Urinary bladder (tissue), 4 donors: Measurements from ENCODE around the gene SLC25A45. TPM values are rescaled to one million over a fixed set of nuclear protein-coding genes. Genes with fewer than 3 reads are reported as not detected.

ENCODE experiments used
- DNase-seq: peaks from one replicate; pipeline ENCODE4 v3.0.0-alpha.2; 2015; ENCODE audit errors: extremely low spot score
- H3K27ac ChIP-seq: one replicate; pipeline ENCODE4 v1.5.1; 2013; ENCODE audit warnings: low read depth, mild to moderate bottlenecking, moderate library complexity
- H3K36me3 ChIP-seq: one replicate; pipeline ENCODE4 v1.6.1; 2013; ENCODE audit warnings: mild to moderate bottlenecking, moderate library complexity; ENCODE audit not compliant: insufficient read depth
- H3K4me1 ChIP-seq: one replicate; pipeline ENCODE4 v1.6.1; 2013; ENCODE audit warnings: mild to moderate bottlenecking, moderate library complexity; ENCODE audit not compliant: insufficient read depth
- H3K4me3 ChIP-seq: one replicate; pipeline ENCODE4 v1.5.1; 2013; ENCODE audit warnings: low read depth, low read length
- whole genome bisulfite sequencing: extraction: QIAGEN DNeasy Blood & Tissue Kit; methylation state at CpG from one replicate; pipeline ENCODE4 v1.1.7; 2013; 5-methylcytosine and 5-hydroxymethylcytosine counted together
- polyA plus RNA-seq: library from polyadenylated mRNA; stranded (reverse); fragments of 200-250 nt; gene quantifications from one replicate; pipeline ENCODE4 v1.2.3, GENCODE V29; 2013
- total RNA-seq: library from RNA; depleted of rRNA; stranded (reverse); fragments of >200 nt; gene quantifications from one replicate; pipeline ENCODE4 v1.2.3, GENCODE V29; 2014
- donor health status: healthy with polysubstance abuse.
- donor health status: healthy.

SLC25A45 gene
- total and polyA plus RNA-seq, 2 donors: 4.3 to 5.0 TPM

GRCh38 chr11:65402790-65403189, 20.3 kb upstream of the SLC25A45 start:
- H3K4me1 ChIP-seq: no peaks in the 10 kb centered on the region

DNA sequence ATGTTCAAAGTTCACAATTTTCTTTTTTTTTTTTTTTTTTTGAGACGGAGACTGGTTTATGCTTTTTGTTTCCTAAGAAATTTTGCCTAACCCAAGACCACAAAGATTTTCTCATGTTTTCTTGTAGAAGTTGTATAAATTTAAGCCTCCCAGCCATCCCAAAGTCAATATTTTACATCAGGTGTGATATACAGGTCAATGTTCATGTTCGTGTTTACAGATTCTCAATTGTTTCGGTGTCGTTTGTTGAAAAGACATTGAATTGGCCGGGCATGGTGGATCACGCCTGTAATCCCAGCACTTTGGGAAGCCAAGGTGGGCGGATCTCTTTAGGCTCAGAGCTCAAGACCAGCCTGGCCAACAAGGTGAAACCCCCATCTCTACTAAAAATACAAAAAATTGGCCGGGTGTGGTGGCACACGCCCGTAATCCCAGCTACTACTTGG, 19.4 kb upstream of the SLC25A45 start:
- no peak for DNase-seq
- Histone ChIP-seq H3K4me1 (no peaks in the 10 kb centered on the region), H3K4me3 (no peak overlapping the region), H3K36me3 (peaks cover 12% of the 10 kb centered on the region), H3K27ac (no peak overlapping the region)
- 87% methylated on average over 10 of the region's 10 CpGs for WGBS

More at GRCh38 chr11:65402790-65403189, 20.3 kb upstream of the SLC25A45 start:
- WGBS: 86% methylated on average over 2 of the region's 2 CpGs
- Histone ChIP-seq H3K27ac (no peak overlapping the region), H3K4me3 (no peak overlapping the region), H3K36me3 (peaks cover 8% of the 10 kb centered on the region)
- DNase-seq: no peak

- no peak overlapping the region for H3K27ac ChIP-seq
- WGBS: 80% methylated on average over 16 of the region's 16 CpGs
- H3K4me1 ChIP-seq: no peaks in the 10 kb centered on the region
- DNase-seq: no peak
- peaks cover 12% of the 10 kb centered on the region for H3K36me3 ChIP-seq
- H3K4me3 ChIP-seq: no peak overlapping the region
Observed at GRCh38 chr11:65401073-65401802, 18.8 kb upstream of the SLC25A45 start.

- peaks cover 12% of the 10 kb centered on the region for H3K36me3 ChIP-seq
- no peak for DNase-seq
- H3K4me1 ChIP-seq: no peaks in the 10 kb centered on the region
- H3K4me3 ChIP-seq: no peak overlapping the region
- H3K27ac ChIP-seq: no peak overlapping the region
- 82% methylated on average over 17 of the region's 17 CpGs for WGBS
Observed at GRCh38 chr11:65400307-65401072, 18.0 kb upstream of the SLC25A45 start.

GRCh38 chr11:65399845-65400244, 17.4 kb upstream of the SLC25A45 start:
- Histone ChIP-seq H3K36me3 (peaks cover 10% of the 10 kb centered on the region), H3K4me1 (no peaks in the 10 kb centered on the region), H3K4me3 (no peak overlapping the region), H3K27ac (no peak overlapping the region)
- whole genome bisulfite sequencing: 93% methylated on average over 10 of the region's 10 CpGs
- DNase-seq: no peak

DNA sequence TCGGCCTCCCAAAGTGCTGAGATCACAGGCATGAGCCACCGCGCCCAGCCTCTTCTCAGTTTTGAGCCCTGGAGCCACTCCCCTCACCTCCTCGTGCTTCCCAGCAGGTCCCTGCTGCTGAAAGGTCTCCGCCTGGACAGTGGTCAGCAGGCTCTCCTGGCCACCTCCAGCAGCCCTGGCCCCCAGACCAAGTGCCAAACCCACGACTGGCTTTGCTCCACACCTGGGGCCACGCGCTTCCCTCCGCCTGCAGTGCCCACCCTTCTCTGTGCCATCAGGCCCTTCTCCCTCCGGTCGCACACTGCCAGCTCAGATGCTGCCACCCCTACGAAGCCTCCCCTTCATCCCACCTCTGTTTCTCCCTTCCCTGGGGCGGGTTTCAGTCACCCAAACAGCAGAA, 16.8 kb upstream of the SLC25A45 start:
- H3K4me1 ChIP-seq: no peaks in the 10 kb centered on the region
- 92% methylated on average over 13 of the region's 13 CpGs for WGBS
- H3K27ac ChIP-seq: no peak overlapping the region
- DNase-seq: no peak
- H3K36me3 ChIP-seq: peaks cover 10% of the 10 kb centered on the region
- H3K4me3 ChIP-seq: no peak overlapping the region

GRCh38 chr11:65398362-65398910, 16.0 kb upstream of the SLC25A45 start:
- H3K4me1 ChIP-seq: no peaks in the 10 kb centered on the region
- H3K36me3 ChIP-seq: peaks cover 10% of the 10 kb centered on the region
- 79% methylated on average over 16 of the region's 16 CpGs for WGBS
- H3K4me3 ChIP-seq: no peak overlapping the region
- no peak for DNase-seq
- H3K27ac ChIP-seq: no peak overlapping the region

- Histone ChIP-seq H3K4me1 (no peaks in the 10 kb centered on the region), H3K27ac (no peak overlapping the region), H3K36me3 (peaks cover 10% of the 10 kb centered on the region), H3K4me3 (no peak overlapping the region)
- 93% methylated on average over 38 of the region's 38 CpGs for WGBS
- no peak for DNase-seq
Observed at GRCh38 chr11:65396769-65397745, 14.6 kb upstream of the SLC25A45 start.

DNA sequence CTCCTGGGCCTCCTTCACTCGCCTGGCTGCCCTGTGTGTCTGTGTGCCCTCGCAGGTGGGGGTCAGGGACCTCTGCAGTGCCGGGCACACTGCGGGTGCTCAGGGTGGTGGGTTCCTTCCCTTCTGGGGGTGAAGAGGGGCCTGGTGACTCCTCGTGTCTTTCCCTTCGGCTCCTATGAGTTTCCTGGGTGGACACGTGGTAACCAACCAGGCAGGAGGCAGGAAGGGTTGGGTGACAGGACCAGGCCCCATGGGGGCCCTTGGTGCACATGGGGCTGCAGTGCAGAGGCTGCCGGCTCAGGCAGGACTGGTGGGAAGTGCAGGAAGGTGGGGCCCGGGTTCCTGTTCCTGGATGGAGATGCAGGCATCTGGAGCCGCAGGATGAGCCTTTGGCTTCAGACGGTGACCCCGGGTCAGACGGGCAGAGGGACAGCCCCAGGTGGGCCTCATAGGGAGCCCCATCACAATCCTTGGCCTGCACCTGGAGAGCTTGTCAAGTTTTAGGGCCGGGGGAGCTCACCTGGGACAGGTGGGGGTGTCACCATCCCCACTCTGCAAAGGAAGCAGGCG, 13.6 kb upstream of the SLC25A45 start:
- H3K36me3 ChIP-seq: peaks cover 10% of the 10 kb centered on the region
- no peak overlapping the region for H3K27ac ChIP-seq
- no peak for DNase-seq
- no peak overlapping the region for H3K4me3 ChIP-seq
- WGBS: 91% methylated on average over 15 of the region's 15 CpGs
- H3K4me1 ChIP-seq: no peaks in the 10 kb centered on the region

DNA sequence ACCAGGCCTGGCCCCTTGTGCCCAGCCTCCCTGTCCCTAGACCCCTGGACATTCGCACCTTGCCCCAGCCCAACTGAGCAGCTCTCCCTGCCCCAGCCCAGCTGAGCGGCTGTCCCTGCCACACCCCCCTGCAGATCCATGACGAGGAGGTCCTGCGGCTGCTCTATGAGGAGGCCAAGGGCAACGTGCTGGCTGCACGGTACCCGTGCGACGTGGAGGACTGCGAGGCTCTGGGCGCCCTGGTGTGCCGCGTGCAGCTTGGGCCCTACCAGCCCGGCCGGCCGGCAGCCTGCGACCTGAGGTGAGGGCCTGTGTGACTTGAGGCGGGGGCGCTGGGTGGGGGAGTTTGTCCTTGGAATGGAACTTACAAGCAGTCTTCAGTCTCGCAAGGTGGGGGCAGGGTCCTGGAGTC, 11.7 kb upstream of the SLC25A45 start:
- H3K27ac ChIP-seq: no peak overlapping the region
- H3K4me1 ChIP-seq: no peaks in the 10 kb centered on the region
- no peak for DNase-seq
- WGBS: 93% methylated on average over 20 of the region's 20 CpGs
- H3K4me3 ChIP-seq: no peak overlapping the region
- H3K36me3 ChIP-seq: peaks cover 5% of the 10 kb centered on the region

- no peaks in the 10 kb centered on the region for H3K4me1 ChIP-seq
- no peak for DNase-seq
- H3K4me3 ChIP-seq: no peak overlapping the region
- peaks cover 4% of the 10 kb centered on the region for H3K36me3 ChIP-seq
- H3K27ac ChIP-seq: no peak overlapping the region
- 87% methylated on average over 17 of the region's 17 CpGs for WGBS
Observed at GRCh38 chr11:65393513-65394079, 11.2 kb upstream of the SLC25A45 start.

- no peak for DNase-seq
- H3K36me3 ChIP-seq: peaks cover 3% of the 10 kb centered on the region
- no peaks in the 10 kb centered on the region for H3K4me1 ChIP-seq
- H3K27ac ChIP-seq: no peak overlapping the region
- 86% methylated on average over 5 of the region's 5 CpGs for WGBS
- no peak overlapping the region for H3K4me3 ChIP-seq
Observed at GRCh38 chr11:65392899-65393298, 10.5 kb upstream of the SLC25A45 start.
